HepG2 (cell line): ENCODE data around the gene MEX3A. TPM values are rescaled to one million over a fixed set of nuclear protein-coding genes. Genes with fewer than 3 reads are reported as not detected.

Experiments
- ADNP ChIP-seq: sonication (generic); formaldehyde crosslinking; IDR thresholded peaks from 2 replicates; pipeline ENCODE4 v1.4.0; 2020; ENCODE audit warnings: missing genetic modification reagents
- ATRX ChIP-seq: sonication (generic); formaldehyde crosslinking; IDR thresholded peaks from 2 replicates; pipeline ENCODE4 v1.4.0; 2020; ENCODE audit warnings: missing genetic modification reagents, borderline replicate concordance
- MAF1 ChIP-seq: sonication (generic); formaldehyde crosslinking; IDR thresholded peaks from 2 replicates; pipeline ENCODE4 v1.5.0; 2020; ENCODE audit warnings: missing genetic modification reagents, borderline replicate concordance
- MXD4 ChIP-seq: IDR thresholded peaks from 2 replicates; pipeline ENCODE4 v1.6.1; 2016; ENCODE audit warnings: mild to moderate bottlenecking, missing biosample characterization, missing genetic modification reagents
- RBM39 ChIP-seq: fragments of 200-400 bp; formaldehyde crosslinking; IDR thresholded peaks from one replicate; pipeline ENCODE4 v1.6.1; 2018; ENCODE audit warnings: antibody characterized with exemption, mild to moderate bottlenecking, low read depth, low read length; ENCODE audit not compliant: poor library complexity, severe bottlenecking
- TBX3 ChIP-seq: fragments of 450-650 bp; IDR thresholded peaks from 2 replicates; pipeline ENCODE4 v1.6.1; 2017; ENCODE audit warnings: antibody characterized with exemption, mild to moderate bottlenecking, inconsistent platforms, borderline replicate concordance
- THAP8 ChIP-seq: sonication (generic); formaldehyde crosslinking; IDR thresholded peaks from 2 replicates; pipeline ENCODE4 v1.5.1; 2020; ENCODE audit warnings: missing genetic modification reagents, mild to moderate bottlenecking, borderline replicate concordance
- USF2 ChIP-seq, 2 experiments: sonication (generic) in 1 of 2; formaldehyde crosslinking in 1 of 2; IDR thresholded peaks; 2 replicates each; pipeline versions ENCODE4 v1.5.1 to v1.6.1; 2011 to 2020; ENCODE audit warnings: borderline replicate concordance in 1 of 2, low read depth in 1 of 2, low read length in 1 of 2, mild to moderate bottlenecking in 1 of 2, missing genetic modification reagents in 1 of 2, moderate library complexity in 1 of 2
- ZFYVE20 ChIP-seq: sonication (generic); formaldehyde crosslinking; IDR thresholded peaks from 2 replicates; pipeline ENCODE4 v1.8.0; 2023; ENCODE audit warnings: low read depth, mild to moderate bottlenecking, moderate library complexity, missing genetic modification reagents, borderline replicate concordance
- ZNF121 ChIP-seq: sonication (generic); formaldehyde crosslinking; IDR thresholded peaks from 2 replicates; pipeline ENCODE4 v1.5.0; 2020; ENCODE audit warnings: mild to moderate bottlenecking, missing genetic modification reagents
- ZNF263 ChIP-seq: sonication (generic); formaldehyde crosslinking; IDR thresholded peaks from 2 replicates; pipeline ENCODE4 v1.4.0; 2020; ENCODE audit warnings: missing genetic modification reagents
- ZNF414 ChIP-seq: sonication (generic); formaldehyde crosslinking; IDR thresholded peaks from 2 replicates; pipeline ENCODE4 v1.5.0; 2020; ENCODE audit warnings: missing genetic modification reagents
- ZNF510 ChIP-seq: sonication (generic); formaldehyde crosslinking; IDR thresholded peaks from 2 replicates; pipeline ENCODE4 v1.4.0; 2020; ENCODE audit warnings: low read depth, mild to moderate bottlenecking, missing genetic modification reagents
- ZNF558 ChIP-seq: sonication (generic); formaldehyde crosslinking; IDR thresholded peaks from 2 replicates; pipeline ENCODE4 v1.9.0; 2022; ENCODE audit warnings: mild to moderate bottlenecking, missing genetic modification reagents, borderline replicate concordance
- ZNF589 ChIP-seq: sonication (generic); formaldehyde crosslinking; conservative IDR thresholded peaks from 2 replicates; pipeline ENCODE4 v1.8.0; 2022; ENCODE audit warnings: mild to moderate bottlenecking, moderate library complexity, missing genetic modification reagents
- ZNF614 ChIP-seq: IDR thresholded peaks from 2 replicates; pipeline ENCODE4 v1.6.1; 2018; ENCODE audit warnings: missing biosample characterization, missing genetic modification reagents, inconsistent platforms, borderline replicate concordance
- ZNF652 ChIP-seq: IDR thresholded peaks from 2 replicates; pipeline ENCODE4 v1.6.1; 2016; ENCODE audit warnings: low read depth, borderline replicate concordance
- ZNF660 ChIP-seq: sonication (generic); formaldehyde crosslinking; IDR thresholded peaks from 2 replicates; pipeline ENCODE4 v1.5.1; 2020; ENCODE audit warnings: mild to moderate bottlenecking, low read depth, missing genetic modification reagents, borderline replicate concordance
- ZNF761 ChIP-seq: sonication (generic); formaldehyde crosslinking; conservative IDR thresholded peaks from 2 replicates; pipeline ENCODE4 v1.4.0; 2020; ENCODE audit warnings: mild to moderate bottlenecking, missing genetic modification reagents
- polyA plus RNA-seq, 8 experiments: library from polyadenylated mRNA; depleted of rRNA in 3 of 8; stranded (reverse) in 7 of 8; unstranded in 1 of 8; fragments of >200 nt; fragmentation: Illumina TruSeq in 4 of 8; extraction: Trizol in 4 of 8; gene quantifications; 2 replicates each; pipeline versions ENCODE4 v1.2.1 to v1.2.3, GENCODE V29; 2011 to 2016; ENCODE audit warnings: low read depth in 4 of 8, missing spikeins in 1 of 8, mixed read lengths in 1 of 8; ENCODE audit not compliant: insufficient read depth in 1 of 8
- total RNA-seq, 5 experiments: library from RNA; depleted of rRNA; stranded (reverse); fragments of >200 nt; fragmentation: Illumina TruSeq; extraction: Trizol; gene quantifications; 2 replicates each; pipeline ENCODE4 v1.2.3, GENCODE V29; 2016; ENCODE audit warnings: low read depth in 1 of 5
- TF ChIP-seq, protein P1 (sequence below): sonication (generic); formaldehyde crosslinking; IDR thresholded peaks from 2 replicates; pipeline ENCODE4 v1.5.1; 2020; ENCODE audit warnings: missing genetic modification reagents, mild to moderate bottlenecking, borderline replicate concordance
- TF ChIP-seq, protein P2 (sequence below): sonication (generic); formaldehyde crosslinking; IDR thresholded peaks from 2 replicates; pipeline ENCODE4 v1.5.0; 2020; ENCODE audit warnings: missing genetic modification reagents

MEX3A gene
- total and polyA plus RNA-seq, 2 of the 13 experiments (the other 11 are each of a cell fraction or from before 2014, with no cell fraction given) = 7.6 to 9.1 TPM

GRCh38 chr1:156114101-156114918, 32.0 kb upstream of the MEX3A start, which contains the start of gene LMNA (continued):
- TF ChIP-seq USF2 (IDR thresholded peaks at IDR 0.05; ENCODE audit: low read depth, low read length) (peak; percentile 23; the same call in 1 of the 2 replicates), USF2 (CRISPR knock-in tag; IDR thresholded peaks at IDR 0.05; ENCODE audit: borderline replicate concordance) (no peak), ZNF558 (CRISPR knock-in tag) (peak; percentile 68; the same call in 1 of the 2 replicates), ZNF414 (CRISPR knock-in tag) (no peak), MAF1 (CRISPR knock-in tag) (no peak), ZNF263 (CRISPR knock-in tag) (no peak), ZFYVE20 (CRISPR knock-in tag) (no peak), ZNF614 (CRISPR knock-in tag) (no peak), ZNF121 (CRISPR knock-in tag) (no peak), THAP8 (CRISPR knock-in tag) (no peak), ADNP (no peak), RBM39 (no peak), MXD4 (no peak), ZNF589 (CRISPR knock-in tag) (no peak), ZNF652 (no peak), ZNF660 (CRISPR knock-in tag) (no peak), ATRX (no peak), ZNF510 (CRISPR knock-in tag) (no peak), TBX3 (no peak), ZNF761 (CRISPR knock-in tag) (no peak)
- TF ChIP-seq, protein P1, sequence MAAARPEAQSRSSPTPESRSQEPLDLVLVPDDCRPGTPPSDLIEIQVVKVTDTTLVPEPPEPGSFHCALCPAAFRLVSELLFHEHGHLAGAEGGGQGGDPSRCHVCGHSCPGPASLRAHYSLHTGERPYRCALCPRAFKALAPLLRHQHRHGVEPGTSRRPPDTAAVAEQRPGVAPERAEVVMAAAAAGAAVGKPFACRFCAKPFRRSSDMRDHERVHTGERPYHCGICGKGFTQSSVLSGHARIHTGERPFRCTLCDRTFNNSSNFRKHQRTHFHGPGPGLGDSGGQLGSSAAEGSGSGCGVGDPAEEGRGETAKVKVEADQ (CRISPR knock-in tag) = peak; percentile 34; the same call in 1 of the 2 replicates
- TF ChIP-seq, protein P2, sequence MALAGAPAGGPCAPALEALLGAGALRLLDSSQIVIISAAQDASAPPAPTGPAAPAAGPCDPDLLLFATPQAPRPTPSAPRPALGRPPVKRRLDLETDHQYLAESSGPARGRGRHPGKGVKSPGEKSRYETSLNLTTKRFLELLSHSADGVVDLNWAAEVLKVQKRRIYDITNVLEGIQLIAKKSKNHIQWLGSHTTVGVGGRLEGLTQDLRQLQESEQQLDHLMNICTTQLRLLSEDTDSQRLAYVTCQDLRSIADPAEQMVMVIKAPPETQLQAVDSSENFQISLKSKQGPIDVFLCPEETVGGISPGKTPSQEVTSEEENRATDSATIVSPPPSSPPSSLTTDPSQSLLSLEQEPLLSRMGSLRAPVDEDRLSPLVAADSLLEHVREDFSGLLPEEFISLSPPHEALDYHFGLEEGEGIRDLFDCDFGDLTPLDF (CRISPR knock-in tag) = no peak
